Karpas-422 (cell line): ENCODE data around the gene JMJD7. TPM values are rescaled to one million over a fixed set of nuclear protein-coding genes. Genes with fewer than 3 reads are reported as not detected.

ENCODE experiments used
- DNase-seq: peaks from one replicate; pipeline ENCODE4 v3.0.0-alpha.2; 2015
- H2AFZ ChIP-seq: fragments of 200-600 bp; sonication (generic); 2 replicates; pipeline ENCODE4 v1.6.1; 2014; ENCODE audit warnings: antibody characterized with exemption, low read length, mixed read lengths
- H3K27ac ChIP-seq: fragments of 200-600 bp; sonication (generic); 2 replicates; pipeline ENCODE4 v1.5.1; 2014; ENCODE audit warnings: mild to moderate bottlenecking, low read length, moderate library complexity
- H3K27me3 ChIP-seq: fragments of 200-600 bp; sonication (generic); 2 replicates; pipeline ENCODE4 v1.6.1; 2014; ENCODE audit warnings: low read length, mixed read lengths
- H3K36me3 ChIP-seq: fragments of 200-600 bp; sonication (generic); 2 replicates; pipeline ENCODE4 v1.6.1; 2014; ENCODE audit warnings: low read length, mixed read lengths; ENCODE audit not compliant: insufficient read depth
- H3K4me1 ChIP-seq: fragments of 200-600 bp; sonication (generic); 2 replicates; pipeline ENCODE4 v1.6.1; 2014; ENCODE audit warnings: mild to moderate bottlenecking, low read length, mixed read lengths
- H3K4me2 ChIP-seq: fragments of 200-600 bp; sonication (generic); 2 replicates; pipeline ENCODE4 v1.6.1; 2014; ENCODE audit warnings: low read length, low read depth, mild to moderate bottlenecking; ENCODE audit not compliant: poor library complexity, severe bottlenecking
- H3K4me3 ChIP-seq: fragments of 200-600 bp; sonication (generic); 2 replicates; pipeline ENCODE4 v1.5.1; 2014; ENCODE audit warnings: mild to moderate bottlenecking, antibody characterized with exemption, low read length, mixed read lengths
- H3K79me2 ChIP-seq: fragments of 200-600 bp; sonication (generic); 2 replicates; pipeline ENCODE4 v1.6.1; 2014; ENCODE audit warnings: mild to moderate bottlenecking, low read length, mixed read lengths
- H3K9ac ChIP-seq: fragments of 200-600 bp; sonication (generic); 2 replicates; pipeline ENCODE4 v1.6.0; 2014; ENCODE audit warnings: low read length
- H3K9me2 ChIP-seq: fragments of 200-600 bp; sonication (generic), shearing (Covaris generic); replicated peaks from 2 replicates; pipeline ENCODE4 v1.6.0; 2014; ENCODE audit warnings: mild to moderate bottlenecking, low read length, moderate library complexity; ENCODE audit not compliant: insufficient read depth
- H3K9me3 ChIP-seq: fragments of 300-700, 200-600 bp; sonication (generic); 2 replicates; pipeline ENCODE4 v1.6.1; 2014; ENCODE audit warnings: low read length, mixed read lengths
- H4K20me1 ChIP-seq: fragments of 200-600 bp; sonication (generic); 2 replicates; pipeline ENCODE4 v1.6.1; 2014; ENCODE audit warnings: mild to moderate bottlenecking, antibody characterized with exemption, low read length, low read depth; ENCODE audit not compliant: insufficient read depth
- total RNA-seq: library from RNA; depleted of rRNA; stranded (reverse); fragments of >200 nt; shearing (Covaris generic); gene quantifications from 2 replicates; pipeline ENCODE4 v1.2.3, GENCODE V29; 2014; ENCODE audit warnings: low replicate concordance

JMJD7 gene
- total RNA-seq, 1 experiment from 2014 or later = 2.8 TPM

DNA sequence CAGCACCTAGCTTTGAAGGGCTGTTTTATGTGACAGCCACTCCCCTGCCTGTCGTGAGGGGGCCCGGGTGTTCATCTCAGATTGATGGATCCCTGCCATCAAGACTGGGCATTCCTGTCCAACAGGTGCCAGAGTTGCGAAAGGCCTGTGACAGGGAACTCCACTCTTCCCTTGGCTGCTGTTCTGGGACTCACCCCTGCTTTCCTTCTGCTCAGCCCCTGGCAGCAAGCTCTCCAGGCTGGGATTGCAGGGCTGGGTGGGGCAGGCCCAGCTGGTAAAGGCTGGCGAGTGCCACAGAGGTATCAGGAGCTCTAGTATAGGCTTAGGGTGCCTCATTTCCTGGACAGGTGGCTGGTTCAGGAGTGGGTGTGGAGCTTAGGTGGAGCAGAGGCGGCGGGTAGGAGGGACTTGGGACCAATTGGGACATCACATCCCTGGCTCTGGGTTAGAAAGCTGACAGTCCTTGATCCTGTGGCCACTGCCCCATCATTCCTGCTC is 10.6 kb downstream of the JMJD7 start, which contains the start of gene PLA2G4B:
Gene PLA2G4B, plus strand, starts transcription at position 448 of the 498 bp plus-strand sequence. CDS start 67 bp downstream, outside the sequence.
- no peak for DNase-seq

DNA sequence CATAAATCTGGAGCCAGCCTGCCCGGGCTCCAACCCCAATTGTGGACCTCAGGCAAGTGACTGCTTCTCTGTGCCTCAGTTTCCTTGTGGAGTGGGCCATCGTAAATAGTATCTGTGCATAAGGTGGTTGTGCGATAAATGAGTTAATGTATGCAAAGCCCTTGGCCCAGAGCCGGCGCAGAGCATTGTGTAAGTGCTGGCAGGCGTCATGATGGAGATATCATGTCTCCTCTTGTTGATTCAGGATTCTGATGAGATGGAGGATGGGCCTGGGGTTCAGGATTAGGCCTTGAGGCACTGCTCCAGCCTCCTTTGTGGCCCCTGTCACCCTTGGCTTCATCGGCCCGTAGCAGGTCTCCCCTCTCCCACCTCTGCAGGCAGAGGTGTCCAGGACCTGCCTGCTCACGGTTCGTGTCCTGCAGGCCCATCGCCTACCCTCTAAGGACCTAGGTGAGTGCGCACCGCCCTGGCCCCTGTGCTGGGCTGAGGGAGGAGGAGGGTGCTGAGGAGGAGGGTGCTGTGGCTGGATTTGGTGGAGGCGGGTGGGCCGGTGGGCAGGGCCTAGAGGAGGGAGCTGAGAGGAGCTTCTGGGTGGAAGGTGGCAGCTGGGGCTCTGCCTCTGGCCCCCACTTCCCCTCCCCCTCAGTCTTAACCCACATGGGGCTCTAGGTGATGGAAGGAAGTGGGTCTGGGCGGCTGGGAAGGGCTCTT is 12.0 kb downstream of the JMJD7 start:
- DNase-seq = no peak
- Histone ChIP-seq H3K36me3 (no peaks in the 10 kb centered on the region), H4K20me1 (no peaks in the 10 kb centered on the region), H3K4me1 (no peaks in the 10 kb centered on the region), H3K4me2 (no peak overlapping the region), H3K9me3 (no peaks in the 10 kb centered on the region), H3K4me3 (no peak overlapping the region), H3K9ac (no peak overlapping the region), H3K79me2 (no peaks in the 10 kb centered on the region), H3K27me3 (no peaks in the 10 kb centered on the region), H3K9me2 (no peaks in the 10 kb centered on the region), H2AFZ (no peak overlapping the region), H3K27ac (no peak overlapping the region)

More for the DNA sequence above, 10.6 kb downstream of the JMJD7 start, which contains the start of gene PLA2G4B:
- Histone ChIP-seq H3K27me3 (no peaks in the 10 kb centered on the region), H3K4me3 (no peak within 1 kb of the TSS), H3K79me2 (no peaks in the 10 kb centered on the region), H4K20me1 (no peaks in the 10 kb centered on the region), H3K4me1 (0 out of 2 replicates have a peak, but pooled peaks cover 2% of the 10 kb centered on the region), H3K27ac (no peak within 1 kb of the TSS), H3K9me2 (no peaks in the 10 kb centered on the region), H3K9me3 (no peaks in the 10 kb centered on the region), H3K9ac (no peak within 1 kb of the TSS), H3K36me3 (no peaks in the 10 kb centered on the region), H3K4me2 (no peak within 1 kb of the TSS), H2AFZ (no peak within 1 kb of the TSS)

DNA sequence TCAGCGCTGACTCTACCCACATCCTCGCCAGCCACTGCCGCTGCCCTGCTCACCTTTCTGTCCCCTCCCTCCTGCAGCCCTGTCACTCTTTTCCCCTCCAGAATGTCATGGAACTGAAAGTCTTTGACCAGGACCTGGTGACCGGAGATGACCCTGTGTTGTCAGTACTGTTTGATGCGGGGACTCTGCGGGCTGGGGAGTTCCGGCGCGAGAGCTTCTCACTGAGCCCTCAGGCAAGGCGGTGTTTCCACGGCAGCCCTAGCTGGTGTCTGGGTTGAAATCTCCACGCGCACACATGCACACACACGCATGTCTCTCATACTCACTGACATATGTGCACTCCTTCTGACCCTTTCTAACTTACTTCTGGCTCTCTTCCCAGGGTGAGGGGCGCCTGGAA is 12.8 kb downstream of the JMJD7 start:
- Histone ChIP-seq H4K20me1 (no peaks in the 10 kb centered on the region), H3K27ac (no peak overlapping the region), H3K4me1 (no peaks in the 10 kb centered on the region), H2AFZ (no peak overlapping the region), H3K4me3 (no peak overlapping the region), H3K79me2 (no peaks in the 10 kb centered on the region), H3K9me2 (no peaks in the 10 kb centered on the region), H3K9me3 (no peaks in the 10 kb centered on the region), H3K9ac (no peak overlapping the region), H3K4me2 (no peak overlapping the region), H3K36me3 (no peaks in the 10 kb centered on the region), H3K27me3 (no peaks in the 10 kb centered on the region)
- no peak for DNase-seq

DNA sequence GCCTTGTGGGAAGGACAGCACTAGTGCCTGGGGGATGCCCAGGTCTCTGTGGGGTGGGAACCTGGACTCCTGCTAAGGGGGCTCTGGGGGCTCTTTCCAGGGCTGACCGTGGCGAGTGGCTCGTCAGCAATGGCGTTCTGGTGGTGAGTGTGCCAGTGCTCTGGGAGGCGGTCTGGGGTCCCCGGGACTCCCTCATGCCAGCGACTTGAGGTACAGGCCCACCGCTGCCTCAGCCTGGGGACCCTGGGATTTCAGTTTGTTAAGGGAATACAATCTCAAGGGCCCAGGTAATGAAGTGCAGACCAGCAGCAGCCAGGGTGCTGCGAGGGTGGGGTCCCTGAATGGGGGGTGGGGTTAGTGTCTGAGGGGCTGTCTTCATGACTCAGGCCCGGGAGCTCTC is 13.2 kb downstream of the JMJD7 start:
- Histone ChIP-seq H3K79me2 (no peaks in the 10 kb centered on the region), H2AFZ (no peak overlapping the region), H3K9ac (no peak overlapping the region), H3K27me3 (no peaks in the 10 kb centered on the region), H3K9me3 (no peaks in the 10 kb centered on the region), H3K4me1 (no peaks in the 10 kb centered on the region), H3K9me2 (no peaks in the 10 kb centered on the region), H3K4me2 (no peak overlapping the region), H3K36me3 (no peaks in the 10 kb centered on the region), H3K4me3 (no peak overlapping the region), H4K20me1 (no peaks in the 10 kb centered on the region), H3K27ac (no peak overlapping the region)
- DNase-seq = no peak

DNA sequence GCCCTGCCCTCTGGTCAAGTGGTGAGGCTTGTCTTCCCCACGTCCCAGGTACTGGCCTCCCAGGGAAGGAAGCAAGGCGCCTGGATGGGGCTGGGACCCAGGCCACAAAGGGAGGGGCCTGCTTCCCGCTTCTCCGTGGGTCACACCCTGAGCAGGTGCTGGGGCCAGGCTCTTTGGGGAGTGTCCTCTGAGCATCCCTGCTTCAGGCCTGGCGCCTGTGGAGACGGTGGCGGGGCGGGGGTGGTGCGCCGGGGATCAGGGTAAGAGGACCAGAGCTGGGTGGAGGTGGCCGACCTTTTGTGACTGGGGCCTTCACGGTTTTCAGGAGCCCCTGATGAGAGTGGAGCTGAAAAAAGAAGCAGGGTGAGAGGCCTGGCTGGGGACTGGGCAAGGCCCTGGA is 14.3 kb downstream of the JMJD7 start:
- Histone ChIP-seq H2AFZ (no peak overlapping the region), H3K36me3 (no peaks in the 10 kb centered on the region), H3K9ac (no peak overlapping the region), H3K4me1 (no peaks in the 10 kb centered on the region), H3K9me2 (no peaks in the 10 kb centered on the region), H3K27me3 (no peaks in the 10 kb centered on the region), H3K9me3 (no peaks in the 10 kb centered on the region), H3K4me3 (no peak overlapping the region), H4K20me1 (no peaks in the 10 kb centered on the region), H3K79me2 (no peaks in the 10 kb centered on the region), H3K27ac (no peak overlapping the region), H3K4me2 (no peak overlapping the region)
- no peak for DNase-seq

DNA sequence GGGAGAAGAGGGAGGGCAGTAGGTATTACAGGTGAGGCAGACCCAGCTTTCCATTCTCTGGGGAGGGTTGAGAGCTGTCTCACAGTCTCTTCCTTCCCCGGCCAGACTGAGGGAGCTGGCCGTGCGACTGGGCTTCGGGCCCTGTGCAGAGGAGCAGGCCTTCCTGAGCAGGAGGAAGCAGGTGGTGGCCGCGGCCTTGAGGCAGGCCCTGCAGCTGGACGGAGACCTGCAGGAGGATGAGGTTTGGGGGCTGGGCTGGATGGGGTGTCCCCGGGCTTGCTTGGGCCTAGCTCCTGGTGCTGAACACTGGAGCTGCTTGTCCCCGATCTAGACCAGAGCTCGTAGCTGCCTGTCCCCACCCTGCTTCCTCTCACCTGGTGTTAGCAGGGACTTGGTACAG is 15.7 kb downstream of the JMJD7 start:
- no peaks in the 10 kb centered on the region for H3K36me3 ChIP-seq
- H3K27me3 ChIP-seq = no peaks in the 10 kb centered on the region
- DNase-seq = no peak
- H3K9me2 ChIP-seq = no peaks in the 10 kb centered on the region
- H3K27ac ChIP-seq = no peak overlapping the region
- H3K4me3 ChIP-seq = no peak overlapping the region
- H3K79me2 ChIP-seq = no peaks in the 10 kb centered on the region
- H3K9ac ChIP-seq = no peak overlapping the region
- H3K4me1 ChIP-seq = no peaks in the 10 kb centered on the region
- no peak overlapping the region for H3K4me2 ChIP-seq
- no peaks in the 10 kb centered on the region for H3K9me3 ChIP-seq
- no peaks in the 10 kb centered on the region for H4K20me1 ChIP-seq
- H2AFZ ChIP-seq = no peak overlapping the region

DNA sequence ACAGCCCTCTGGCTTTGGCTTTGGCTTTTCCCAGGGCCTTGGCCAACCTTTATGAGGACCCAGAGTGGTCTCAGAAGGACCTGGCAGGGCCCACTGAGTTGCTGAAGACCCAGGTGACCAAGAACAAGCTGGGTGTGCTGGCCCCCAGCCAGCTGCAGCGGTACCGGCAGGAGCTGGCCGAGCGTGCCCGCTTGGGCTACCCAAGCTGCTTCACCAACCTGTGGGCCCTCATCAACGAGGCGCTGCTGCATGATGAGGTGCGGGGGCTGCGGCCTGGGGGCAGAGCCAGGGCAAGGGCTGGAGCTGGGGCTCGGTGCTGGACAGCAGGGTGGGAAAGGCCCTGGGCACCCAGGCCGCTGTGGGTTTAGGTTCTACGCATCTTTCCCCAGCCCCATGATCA is 16.9 kb downstream of the JMJD7 start:
- Histone ChIP-seq H4K20me1 (no peaks in the 10 kb centered on the region), H3K9me2 (no peaks in the 10 kb centered on the region), H3K4me2 (no peak overlapping the region), H3K79me2 (no peaks in the 10 kb centered on the region), H3K27ac (no peak overlapping the region), H3K9me3 (no peaks in the 10 kb centered on the region), H2AFZ (no peak overlapping the region), H3K4me1 (no peaks in the 10 kb centered on the region), H3K9ac (no peak overlapping the region), H3K27me3 (no peaks in the 10 kb centered on the region), H3K36me3 (no peaks in the 10 kb centered on the region), H3K4me3 (no peak overlapping the region)
- no peak for DNase-seq

DNA sequence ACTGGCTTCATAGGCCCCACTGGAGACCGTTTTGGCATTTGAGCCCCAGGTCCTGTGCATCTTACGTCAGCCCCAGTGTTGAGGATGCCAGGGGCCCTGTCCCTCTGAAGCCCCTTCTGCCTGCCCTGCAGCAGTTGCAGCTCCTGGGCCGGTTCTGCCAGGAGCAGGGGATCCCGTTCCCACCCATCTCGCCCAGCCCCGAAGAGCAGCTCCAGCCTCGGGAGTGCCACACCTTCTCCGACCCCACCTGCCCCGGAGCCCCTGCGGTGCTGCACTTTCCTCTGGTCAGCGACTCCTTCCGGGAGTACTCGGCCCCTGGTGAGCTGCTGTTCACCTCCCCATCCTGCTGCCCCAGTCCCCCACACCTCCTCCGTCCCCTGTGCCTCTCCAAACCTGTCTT is 19.3 kb downstream of the JMJD7 start:
- H3K36me3 ChIP-seq = no peaks in the 10 kb centered on the region
- no peak overlapping the region for H3K9ac ChIP-seq
- H3K4me1 ChIP-seq = no peaks in the 10 kb centered on the region
- H3K4me3 ChIP-seq = no peak overlapping the region
- no peak overlapping the region for H3K4me2 ChIP-seq
- H3K27me3 ChIP-seq = no peaks in the 10 kb centered on the region
- no peaks in the 10 kb centered on the region for H4K20me1 ChIP-seq
- no peaks in the 10 kb centered on the region for H3K9me2 ChIP-seq
- H3K27ac ChIP-seq = no peak overlapping the region
- no peak overlapping the region for H2AFZ ChIP-seq
- no peaks in the 10 kb centered on the region for H3K9me3 ChIP-seq
- no peaks in the 10 kb centered on the region for H3K79me2 ChIP-seq
- no peak for DNase-seq
